ENCODE data around the gene RMND5B.

Gene RMND5B

DNA sequence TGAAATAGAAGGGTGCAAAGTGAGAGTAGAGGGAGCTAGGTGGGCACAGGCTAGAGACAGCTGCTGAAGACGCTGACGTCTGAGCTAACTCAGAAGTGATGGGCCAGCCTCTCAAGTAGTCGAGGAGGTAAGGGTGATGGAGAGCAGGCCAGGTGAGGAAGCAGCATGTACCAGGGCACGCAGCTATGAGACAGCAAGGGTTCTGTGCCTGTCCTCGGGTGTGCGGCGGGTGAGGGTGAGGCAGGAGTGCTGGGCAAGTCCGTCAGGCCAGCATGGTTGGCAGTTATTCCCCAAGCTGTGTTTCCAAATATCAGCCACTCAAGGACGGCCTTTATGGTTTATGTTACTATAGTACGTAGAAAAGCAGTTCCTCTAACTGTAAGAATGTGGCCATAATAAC lies 6.2 kb downstream of the RMND5B start:
- no peak overlapping the region for H3K4me3 ChIP-seq (ENCODE audit: low read depth, low read length)
- TF ChIP-seq, protein P1, sequence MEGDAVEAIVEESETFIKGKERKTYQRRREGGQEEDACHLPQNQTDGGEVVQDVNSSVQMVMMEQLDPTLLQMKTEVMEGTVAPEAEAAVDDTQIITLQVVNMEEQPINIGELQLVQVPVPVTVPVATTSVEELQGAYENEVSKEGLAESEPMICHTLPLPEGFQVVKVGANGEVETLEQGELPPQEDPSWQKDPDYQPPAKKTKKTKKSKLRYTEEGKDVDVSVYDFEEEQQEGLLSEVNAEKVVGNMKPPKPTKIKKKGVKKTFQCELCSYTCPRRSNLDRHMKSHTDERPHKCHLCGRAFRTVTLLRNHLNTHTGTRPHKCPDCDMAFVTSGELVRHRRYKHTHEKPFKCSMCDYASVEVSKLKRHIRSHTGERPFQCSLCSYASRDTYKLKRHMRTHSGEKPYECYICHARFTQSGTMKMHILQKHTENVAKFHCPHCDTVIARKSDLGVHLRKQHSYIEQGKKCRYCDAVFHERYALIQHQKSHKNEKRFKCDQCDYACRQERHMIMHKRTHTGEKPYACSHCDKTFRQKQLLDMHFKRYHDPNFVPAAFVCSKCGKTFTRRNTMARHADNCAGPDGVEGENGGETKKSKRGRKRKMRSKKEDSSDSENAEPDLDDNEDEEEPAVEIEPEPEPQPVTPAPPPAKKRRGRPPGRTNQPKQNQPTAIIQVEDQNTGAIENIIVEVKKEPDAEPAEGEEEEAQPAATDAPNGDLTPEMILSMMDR (IDR thresholded peaks at IDR 0.05; ENCODE audit: low read depth, low read length, missing control alignments): no peak
- DNase-seq (ENCODE audit: low read depth): no peak

DNA sequence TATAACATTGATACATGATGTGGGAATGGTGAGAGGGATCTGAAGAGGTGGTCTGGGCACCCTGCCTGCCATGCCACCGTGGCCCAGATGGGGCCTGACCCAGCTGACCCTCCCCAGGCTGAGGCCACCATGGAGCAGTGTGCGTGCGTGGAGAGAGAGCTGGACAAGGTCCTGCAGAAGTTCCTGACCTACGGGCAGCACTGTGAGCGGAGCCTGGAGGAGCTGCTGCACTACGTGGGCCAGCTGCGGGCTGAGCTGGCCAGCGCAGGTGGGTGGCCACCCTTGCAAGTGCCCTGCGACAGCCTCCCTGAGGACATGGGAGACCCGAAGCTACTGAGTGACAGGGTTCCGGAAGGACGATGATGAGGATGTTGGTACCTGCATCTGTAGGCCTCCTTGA lies 7.2 kb downstream of the RMND5B start:
- no peak for DNase-seq (ENCODE audit: low read depth)
- TF ChIP-seq, protein P1 (IDR thresholded peaks at IDR 0.05; ENCODE audit: low read depth, low read length, missing control alignments): no peak
- H3K4me3 ChIP-seq (ENCODE audit: low read depth, low read length): no peak overlapping the region

DNA sequence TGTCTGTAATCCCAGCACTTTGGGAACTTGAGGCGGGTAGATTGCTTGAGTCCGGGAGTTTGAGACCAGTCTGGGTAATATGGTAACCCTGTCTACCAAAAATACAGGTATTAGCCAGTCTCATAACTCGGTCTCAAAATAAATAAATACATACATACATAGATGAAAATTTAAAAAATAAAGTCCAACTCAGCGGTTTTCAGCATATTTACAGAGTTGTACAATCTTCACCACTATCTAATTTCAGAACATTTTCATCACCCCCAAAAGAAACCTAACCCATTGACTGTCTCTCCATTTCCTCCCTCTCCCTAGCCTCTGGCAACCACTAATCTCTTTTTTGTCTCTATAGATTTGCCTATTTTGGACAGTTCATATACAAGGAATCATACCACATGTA lies 10.7 kb downstream of the RMND5B start:
- H3K4me3 ChIP-seq (ENCODE audit: low read depth, low read length): no peak overlapping the region
- DNase-seq (ENCODE audit: low read depth): no peak
- TF ChIP-seq, protein P1 (IDR thresholded peaks at IDR 0.05; ENCODE audit: low read depth, low read length, missing control alignments): no peak

DNA sequence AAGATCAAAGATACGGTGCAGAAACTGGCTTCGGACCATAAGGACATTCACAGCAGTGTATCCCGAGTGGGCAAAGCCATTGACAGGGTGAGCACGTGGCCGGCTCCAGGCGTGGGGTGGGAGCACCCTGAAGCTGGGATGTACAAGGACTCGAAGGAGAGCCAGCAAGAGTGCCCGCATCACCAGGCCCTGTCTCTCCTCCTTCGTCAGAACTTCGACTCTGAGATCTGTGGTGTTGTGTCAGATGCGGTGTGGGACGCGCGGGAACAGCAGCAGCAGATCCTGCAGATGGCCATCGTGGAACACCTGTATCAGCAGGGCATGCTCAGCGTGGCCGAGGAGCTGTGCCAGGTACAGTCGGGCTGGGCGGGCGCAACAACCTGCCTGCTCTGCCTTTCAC lies 11.8 kb downstream of the RMND5B start:
- no peak for DNase-seq (ENCODE audit: low read depth)
- TF ChIP-seq, protein P1 (IDR thresholded peaks at IDR 0.05; ENCODE audit: low read depth, low read length, missing control alignments): no peak
- no peak overlapping the region for H3K4me3 ChIP-seq (ENCODE audit: low read depth, low read length)

DNA sequence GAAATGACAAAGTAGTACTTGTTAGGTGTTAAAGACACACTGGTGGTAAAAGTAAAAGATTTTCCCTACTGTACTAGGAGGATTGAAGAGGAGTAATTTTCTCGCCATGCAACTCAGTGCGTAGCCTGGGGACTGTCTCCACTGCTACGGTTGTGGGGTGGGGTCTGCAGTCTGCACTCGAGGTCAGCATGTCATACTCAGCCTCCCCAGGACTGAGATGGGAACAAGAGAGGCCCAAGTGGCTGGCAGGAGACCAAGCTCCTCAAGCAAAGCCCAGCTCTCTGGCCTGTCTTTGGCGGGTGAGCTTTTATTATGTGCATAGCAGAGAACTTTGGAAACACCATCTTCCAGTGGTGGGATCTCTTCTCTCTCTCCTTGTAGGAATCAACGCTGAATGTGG lies 12.4 kb downstream of the RMND5B start:
- TF ChIP-seq, protein P1 (IDR thresholded peaks at IDR 0.05; ENCODE audit: low read depth, low read length, missing control alignments): no peak
- DNase-seq (ENCODE audit: low read depth): no peak
- H3K4me3 ChIP-seq (ENCODE audit: low read depth, low read length): no peak overlapping the region

DNA sequence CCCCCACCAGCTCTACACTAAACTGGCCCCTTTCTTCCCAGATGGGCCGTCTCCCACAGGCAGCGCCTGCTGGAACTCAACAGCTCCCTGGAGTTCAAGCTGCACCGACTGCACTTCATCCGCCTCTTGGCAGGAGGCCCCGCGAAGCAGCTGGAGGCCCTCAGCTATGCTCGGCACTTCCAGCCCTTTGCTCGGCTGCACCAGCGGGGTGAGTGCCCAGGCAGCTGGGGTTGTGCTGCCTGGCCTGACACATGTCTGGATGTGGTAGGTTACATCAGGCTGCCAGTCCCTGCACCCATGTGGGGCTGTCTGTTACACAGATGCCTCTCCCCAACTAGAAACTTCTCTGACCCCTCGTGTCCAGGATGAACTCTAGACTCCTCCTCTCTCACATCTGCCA lies 13.1 kb downstream of the RMND5B start:
- no peak overlapping the region for H3K4me3 ChIP-seq (ENCODE audit: low read depth, low read length)
- DNase-seq (ENCODE audit: low read depth): no peak
- TF ChIP-seq, protein P1 (IDR thresholded peaks at IDR 0.05; ENCODE audit: low read depth, low read length, missing control alignments): no peak

DNA sequence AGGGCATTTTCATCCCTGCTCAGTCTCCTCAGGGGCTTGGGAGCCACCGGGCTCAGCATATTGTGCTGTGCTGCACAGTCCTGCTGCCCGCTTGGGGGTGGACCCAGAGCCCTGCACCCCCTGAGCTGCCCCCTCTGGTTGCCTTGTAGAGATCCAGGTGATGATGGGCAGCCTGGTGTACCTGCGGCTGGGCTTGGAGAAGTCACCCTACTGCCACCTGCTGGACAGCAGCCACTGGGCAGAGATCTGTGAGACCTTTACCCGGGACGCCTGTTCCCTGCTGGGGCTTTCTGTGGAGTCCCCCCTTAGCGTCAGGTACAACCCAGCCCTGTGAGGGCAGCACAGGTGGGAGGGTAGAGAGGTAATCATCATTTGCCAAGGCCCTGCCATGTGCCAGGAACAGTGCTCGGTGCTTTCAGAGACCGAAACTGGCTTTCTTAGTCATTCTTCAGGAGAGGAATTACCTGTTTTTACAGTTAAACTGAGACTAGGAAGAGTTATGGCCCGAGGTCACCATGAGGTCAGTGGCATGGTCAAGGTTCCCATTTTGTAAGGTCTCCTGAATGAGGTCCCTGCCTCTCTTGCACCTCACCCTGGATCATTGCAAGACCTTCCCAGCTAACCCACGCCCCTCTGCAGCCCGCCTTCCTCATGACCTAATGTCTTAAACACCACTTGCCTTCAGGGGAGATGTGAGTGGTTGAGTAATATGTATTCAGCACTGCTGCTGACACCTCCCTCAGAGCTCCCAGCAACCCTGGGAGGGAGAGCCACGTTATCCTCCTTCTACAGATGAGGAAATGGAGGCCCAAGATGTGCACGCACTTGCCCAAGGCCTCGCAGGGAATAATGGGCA lies 15.4 kb downstream of the RMND5B start:
- TF ChIP-seq, protein P1 (IDR thresholded peaks at IDR 0.05; ENCODE audit: low read depth, low read length, missing control alignments): peak; percentile 88
- no peak overlapping the region for H3K4me3 ChIP-seq (ENCODE audit: low read depth, low read length)
- DNase-seq (ENCODE audit: low read depth): peak; percentile 30

All from GM12864 (cell line).